ENCODE data around the gene DMXL2. TPM values are rescaled to one million over a fixed set of nuclear protein-coding genes. Genes with fewer than 3 reads are reported as not detected.
"Not testable (repeated sequence)": the region's sequence is repeated elsewhere in the genome, so short reads cannot be mapped to it uniquely, and the experiment has no call there.

DMXL2 gene
- total and polyA plus RNA-seq, 9 of the 15 experiments (the other 6 are each of a cell fraction or from before 2014, with no cell fraction given): 9.3 to 57.7 (median 30.7) TPM

- no peak for TF ChIP-seq GTF3C2 (IDR thresholded peaks at IDR 0.05; ENCODE audit: borderline replicate concordance, extremely low read depth, insufficient read length)
Measured at GRCh38 chr15:51613951-51614350, 8.6 kb downstream of the DMXL2 start (continued).

GRCh38 chr15:51612669-51613068, 9.9 kb downstream of the DMXL2 start:
- WGBS (ENCODE audit: insufficient coverage, low coverage, missing lambda C conversion rate): 79% methylated on average over 5 of the region's 5 CpGs
- CTCF ChIA-PET (ENCODE audit: low intra/inter-chr PET ratio); FAIRE-seq; in situ Hi-C loops (cut with MboI); H3K4me3 ChIP-seq; ATAC-seq; DNase-seq (ENCODE audit: extremely low read depth in 1 of 4, low spot score in 3 of 4); H3K4me1 ChIP-seq (replicated peaks in 1 of 2; ENCODE audit: control insufficient read depth in 2 of 2, insufficient read depth in 2 of 2, low read length in 2 of 2); H3K79me2 ChIP-seq (ENCODE audit: control insufficient read depth, insufficient read depth, low read length); H3K9me1 ChIP-seq (ENCODE audit: control insufficient read depth, insufficient read depth, low read length); H3K9me3 ChIP-seq (replicated peaks; ENCODE audit: control insufficient read depth, insufficient read depth, low read depth, low read length); H3K27ac ChIP-seq (ENCODE audit: extremely low read depth, low read depth, low read length); H4K20me1 ChIP-seq (replicated peaks; ENCODE audit: control insufficient read depth, insufficient read depth, low read length); H3K9ac ChIP-seq (ENCODE audit: insufficient read depth in 1 of 2, low read depth in 2 of 2, low read length in 2 of 2); H3K36me3 ChIP-seq (ENCODE audit: control insufficient read depth, insufficient read depth, low read length); BruUV-seq (replicated peaks); H2AFZ ChIP-seq (ENCODE audit: low read depth, low read length); H3K27me3 ChIP-seq (ENCODE audit: control insufficient read depth in 2 of 2, insufficient read depth in 2 of 2, low read length in 2 of 2); H3K4me2 ChIP-seq (ENCODE audit: insufficient read depth, low read length); intact Hi-C loops (cut with micrococcal nuclease): not testable (repeated sequence)
- POLR2A ChIA-PET: interaction anchor here (4.4 kb wide), 1 partner anchor 9 kb away, joined by 32 read pairs; the partner anchor contains the start of gene DMXL2
- TF ChIP-seq CBX5 (IDR thresholded peaks at IDR 0.05; ENCODE audit: borderline replicate concordance, low read depth): peak; percentile 82; the same call in 1 of the 2 replicates
- peak in 1 of 2 experiments; percentile 73; a peak in 1 of 3 replicates for TF ChIP-seq CBX3 (IDR thresholded peaks at IDR 0.05; ENCODE audit: borderline replicate concordance in 1 of 2, low read length in 2 of 2)
- TF ChIP-seq ZNF280A (IDR thresholded peaks at IDR 0.05; ENCODE audit: low read depth, partially characterized antibody): peak; percentile 52
- TF ChIP-seq TRIM28 (IDR thresholded peaks at IDR 0.05): peak; percentile 43; the same call in 1 of the 2 replicates
